Embryonic facial prominence (tissue), 1 donor: Measurements from ENCODE around the gene OR8D2.
"Not testable (repeated sequence)": the region's sequence is repeated elsewhere in the genome, so short reads cannot be mapped to it uniquely, and the experiment has no call there.

Source experiments
- DNase-seq: peaks from one replicate; pipeline ENCODE4 v3.0.0-alpha.2; 2016; ENCODE audit errors: extremely low spot score

OR8D2 gene

GRCh38 chr11:124285610-124286344, 34.2 kb downstream of the OR8D2 start:
- no peak for DNase-seq

- no peak for DNase-seq
Observed at GRCh38 chr11:124278261-124278660, 41.7 kb downstream of the OR8D2 start.

- DNase-seq = no peak
Observed at GRCh38 chr11:124277804-124278203, 42.2 kb downstream of the OR8D2 start.

GRCh38 chr11:124277207-124277606, 42.8 kb downstream of the OR8D2 start:
- no peak for DNase-seq

- no peak for DNase-seq
Observed at GRCh38 chr11:124276081-124276480, 43.9 kb downstream of the OR8D2 start.

- DNase-seq = no peak
Observed at GRCh38 chr11:124274000-124274399, 46.0 kb downstream of the OR8D2 start.

DNA sequence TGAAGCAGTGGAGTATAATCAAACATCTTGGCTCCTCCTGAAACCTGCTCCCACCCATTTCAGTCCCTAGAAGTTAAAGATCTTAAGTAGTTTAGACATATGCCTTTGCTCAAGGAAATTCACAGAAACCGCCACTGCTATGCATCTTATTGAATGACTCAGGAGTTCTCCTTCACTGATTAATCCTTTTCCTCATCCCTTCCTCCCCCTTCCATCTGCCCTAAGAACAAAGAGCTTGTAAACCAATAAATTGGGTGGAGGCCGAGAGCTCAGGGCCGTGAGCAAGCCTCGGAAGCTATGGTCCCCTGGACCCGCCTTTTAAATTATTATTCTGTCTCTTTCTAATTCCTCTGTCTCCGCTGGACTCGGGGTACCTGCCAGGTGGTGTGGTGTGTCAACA, 49.1 kb downstream of the OR8D2 start:
- DNase-seq = not testable (repeated sequence)
